Putamen (tissue), 1 donor: ENCODE results near the gene CD74.
A peak's percentile ranks its signal among the peaks of the same experiment; 100 is the strongest.

Experiments used
- DNase-seq: peaks from one replicate; pipeline ENCODE4 v3.0.0-alpha.2; 2016; ENCODE audit warnings: low spot score

CD74 gene

DNA sequence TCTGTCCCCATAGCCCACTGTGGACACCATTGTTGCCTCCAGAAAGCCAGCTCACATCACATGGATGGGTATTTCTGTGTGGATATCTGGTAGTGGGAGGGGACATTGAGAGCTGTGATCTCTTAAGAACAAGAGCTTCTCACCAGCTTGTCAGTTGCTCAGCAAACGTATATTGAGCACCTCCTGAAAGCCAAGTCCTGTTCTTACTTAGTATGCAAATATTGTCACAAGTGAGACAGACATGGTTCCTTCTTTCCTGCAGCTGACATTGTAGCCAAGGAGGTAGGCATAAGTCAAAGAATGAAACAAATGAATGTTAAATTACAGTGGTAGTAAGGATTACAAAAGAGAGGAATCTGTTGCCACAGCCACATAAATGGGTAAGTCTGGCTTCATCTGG lies 51.4 kb downstream of the CD74 start:
- DNase-seq, result no peak

GRCh38 chr5:150358261-150359095 lies 54.2 kb downstream of the CD74 start:
- DNase-seq, result no peak

GRCh38 chr5:150357326-150358260 lies 55.1 kb downstream of the CD74 start, which contains the start of gene TCOF1:
Gene TCOF1 (plus strand): TSS chr5:150357697. CDS start chr5:150357747, 50 bp downstream.
- peak; percentile 96 for DNase-seq

DNA sequence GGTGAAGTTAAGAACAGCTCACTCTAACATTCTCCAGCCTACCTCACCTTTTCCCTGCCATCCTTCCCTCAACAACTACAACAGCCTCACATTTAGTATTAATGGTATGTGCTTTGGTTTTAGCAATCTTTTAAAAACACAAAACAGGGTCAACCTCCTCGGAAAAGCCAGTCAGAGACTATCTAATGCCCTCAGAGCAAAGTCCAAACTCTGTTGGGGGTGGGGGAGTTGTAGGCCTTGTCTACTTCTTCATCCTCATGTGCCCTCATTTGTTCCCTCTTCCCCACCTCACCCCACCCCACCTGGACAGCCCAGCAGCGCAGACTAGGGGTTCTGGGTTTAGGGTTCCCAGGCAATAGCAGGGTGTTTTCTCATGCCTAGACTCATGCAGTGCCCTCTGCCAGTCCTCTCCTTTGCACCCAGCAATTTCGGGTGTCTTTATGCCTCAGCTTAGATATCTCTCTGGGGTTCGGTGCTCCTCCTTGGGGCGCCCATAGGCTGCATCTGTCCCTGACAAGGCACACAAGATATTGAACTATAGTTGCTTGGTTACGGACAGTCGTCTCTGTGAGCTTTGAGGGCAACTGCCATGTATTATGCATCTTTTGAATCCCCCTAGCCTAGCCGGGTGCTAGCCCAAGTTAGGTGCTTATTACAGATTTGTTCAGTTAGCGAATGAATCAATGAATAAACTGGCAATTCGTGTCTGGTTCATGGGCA lies 56.0 kb downstream of the CD74 start:
- no peak for DNase-seq

GRCh38 chr5:150355791-150356190 lies 56.9 kb downstream of the CD74 start:
- no peak for DNase-seq

DNA sequence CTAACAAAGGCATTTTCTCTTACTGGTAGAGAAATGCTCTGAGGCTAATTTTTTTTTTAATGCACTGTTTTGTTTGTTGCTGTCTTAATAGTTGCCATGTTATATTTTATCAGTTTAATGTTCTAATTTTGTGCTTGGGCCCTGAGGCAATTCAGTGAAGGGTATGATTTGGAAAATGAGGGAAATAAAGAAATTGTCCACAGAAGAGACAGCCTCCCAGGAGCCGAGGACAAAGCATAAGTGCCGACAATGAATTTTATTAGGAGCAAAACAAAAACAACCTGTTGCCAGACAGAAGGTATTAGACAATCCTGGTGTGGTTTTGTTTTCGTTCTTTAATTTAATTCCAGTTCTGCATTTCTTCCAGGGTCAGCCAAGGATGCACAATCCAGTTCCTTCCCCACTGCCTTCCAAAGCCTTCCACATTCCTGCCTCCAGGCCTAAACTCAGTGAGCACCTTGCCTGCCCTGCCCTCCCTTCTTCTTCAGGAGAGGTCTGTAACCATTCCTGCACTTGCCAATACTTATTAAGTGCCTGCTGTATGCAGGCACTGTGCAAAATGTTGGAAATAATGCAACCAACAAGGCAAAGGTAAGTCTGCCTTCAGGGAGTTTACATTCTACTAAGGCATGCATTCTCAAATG lies 59.6 kb downstream of the CD74 start:
- DNase-seq, result no peak

DNA sequence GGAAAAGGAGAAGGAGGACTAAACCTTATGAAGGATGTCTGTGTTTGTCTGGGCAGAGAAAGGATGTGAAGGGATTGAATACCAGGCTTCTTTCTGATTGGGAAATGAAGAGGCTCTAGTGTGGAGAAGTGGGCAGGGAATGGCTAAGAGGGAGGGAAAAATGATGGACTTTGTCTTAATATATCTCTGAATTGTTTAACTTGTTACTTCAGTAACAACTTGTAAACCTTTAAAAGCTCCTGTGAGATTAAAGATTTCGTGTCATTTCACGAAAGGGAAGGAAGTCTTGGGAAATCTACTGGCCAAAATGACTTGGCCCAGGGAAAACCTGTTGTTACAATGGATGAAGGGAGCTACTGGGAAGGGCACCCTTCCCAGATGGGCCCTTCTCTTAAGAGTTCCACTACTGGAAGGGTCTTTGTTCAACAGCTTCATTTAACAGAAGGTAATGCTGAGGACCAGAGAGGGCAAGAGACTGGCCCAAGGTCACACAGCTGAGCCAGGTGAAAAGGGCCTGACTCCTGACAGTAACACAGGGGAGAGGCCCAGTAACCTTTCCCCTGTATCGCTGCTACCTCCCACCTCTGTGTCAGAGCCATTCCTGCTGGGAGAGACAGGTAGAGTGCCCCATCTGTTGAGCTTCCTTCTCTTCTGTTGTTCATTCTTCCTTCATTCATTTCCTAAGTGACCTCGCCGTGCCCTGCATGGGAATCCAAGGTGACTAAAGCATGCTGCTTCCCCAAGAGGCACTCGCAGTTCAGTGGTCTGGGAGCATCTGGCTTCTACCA lies 60.3 kb downstream of the CD74 start:
- no peak for DNase-seq
